Kidney epithelial cell (primary cell): ENCODE results near the gene SERTAD4. TPM values are rescaled to one million over a fixed set of nuclear protein-coding genes. Genes with fewer than 3 reads are reported as not detected.

Experiments
- DNase-seq: peaks from one replicate; pipeline ENCODE4 v3.0.0-alpha.2; 2010; ENCODE audit warnings: low read depth
- H3K27me3 ChIP-seq: 2 replicates; pipeline ENCODE4 v1.6.0; 2011; ENCODE audit warnings: low read length; ENCODE audit not compliant: control insufficient read depth, insufficient read depth
- H3K36me3 ChIP-seq: 2 replicates; pipeline ENCODE4 v1.5.1; 2011; ENCODE audit warnings: low read length; ENCODE audit not compliant: control insufficient read depth, insufficient read depth
- H3K4me3 ChIP-seq: 2 replicates; pipeline ENCODE4 v1.5.1; 2011; ENCODE audit warnings: low read depth, mild to moderate bottlenecking, control low read depth, low read length
- CTCF ChIP-seq: IDR thresholded peaks from 2 replicates; pipeline ENCODE4 v1.5.1; 2011; ENCODE audit warnings: mild to moderate bottlenecking, moderate library complexity, low read length, control low read depth, inconsistent platforms; ENCODE audit not compliant: insufficient read depth, poor library complexity, severe bottlenecking
- total RNA-seq: library from RNA; depleted of rRNA; stranded (reverse); fragments of >200 nt; gene quantifications from 2 replicates; pipeline ENCODE4 v1.2.3, GENCODE V29; 2015

Gene SERTAD4
- total RNA-seq, 1 donor from 2014 or later = 10.6 TPM

DNA sequence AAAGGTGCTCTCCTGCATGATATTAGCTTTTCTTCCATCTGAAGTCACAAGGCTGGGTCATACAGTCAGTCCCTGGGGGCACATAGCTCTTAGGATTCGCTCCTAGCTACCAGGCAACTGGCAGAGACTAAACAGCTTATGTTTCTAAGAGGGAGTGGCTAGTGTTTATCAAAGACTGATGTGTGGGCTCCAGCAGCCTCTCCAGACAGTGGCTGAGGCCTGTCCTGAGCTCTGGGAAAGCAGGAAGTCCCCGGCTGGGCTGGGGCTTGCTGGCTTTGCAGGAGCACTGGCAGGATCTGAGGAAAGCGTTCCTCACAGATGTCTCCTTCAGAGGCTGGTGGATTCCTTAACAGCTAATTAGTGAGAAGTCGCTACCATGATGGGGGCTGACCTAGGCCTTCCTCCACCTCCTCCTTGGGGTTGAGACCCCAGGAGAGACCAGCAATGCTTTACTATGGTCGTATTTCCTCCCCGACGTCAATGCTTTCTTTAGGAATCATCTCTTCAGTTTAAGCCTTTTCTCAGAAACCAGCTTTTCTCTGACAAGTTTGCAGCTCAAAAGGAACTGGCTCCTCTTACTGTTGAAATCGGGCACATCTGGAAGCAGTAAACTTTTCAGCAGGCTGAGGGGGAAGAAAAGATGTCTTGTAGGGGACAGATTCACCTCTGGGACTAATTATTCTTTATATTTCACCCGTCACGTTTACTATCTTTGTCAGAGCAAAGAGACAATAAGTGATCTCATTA, 62.6 kb downstream of the SERTAD4 start:
- no peak for TF ChIP-seq CTCF
- Histone ChIP-seq H3K36me3 (no peaks in the 10 kb centered on the region), H3K4me3 (no peak overlapping the region), H3K27me3 (no peaks in the 10 kb centered on the region)
- no peak for DNase-seq

Other genes starting within 250 kb of the SERTAD4 start
- 12.9 and 15.0 TPM in 2 replicates for gene HHAT, start 96.1 kb downstream of the SERTAD4 start, total RNA-seq